Right lobe of liver (tissue), 4 donors: ENCODE results near the gene TMEM267.

ENCODE experiments used
- POLR2A ChIP-seq: fragments of 450-650 bp; IDR thresholded peaks from one replicate; pipeline ENCODE4 v1.6.1; 2017; ENCODE audit warnings: antibody characterized with exemption, mild to moderate bottlenecking
- TF ChIP-seq, protein P1 (sequence below), 4 donors: fragments of 200-600 bp in 3 of 4; fragments of 450-650 bp in 1 of 4; IDR thresholded peaks; one replicate each; pipeline versions ENCODE4 v1.5.1 to v1.8.0; 2016 to 2022; ENCODE audit warnings: antibody characterized with exemption in 4 of 4, mild to moderate bottlenecking in 2 of 4
- donor health status: DM: no; HTN: no; CAD: no.
- donor health status: DM: no; HTN: no; CAD: no.
- donor health status: DM: no; HTN: yes; CAD: no.

DNA sequence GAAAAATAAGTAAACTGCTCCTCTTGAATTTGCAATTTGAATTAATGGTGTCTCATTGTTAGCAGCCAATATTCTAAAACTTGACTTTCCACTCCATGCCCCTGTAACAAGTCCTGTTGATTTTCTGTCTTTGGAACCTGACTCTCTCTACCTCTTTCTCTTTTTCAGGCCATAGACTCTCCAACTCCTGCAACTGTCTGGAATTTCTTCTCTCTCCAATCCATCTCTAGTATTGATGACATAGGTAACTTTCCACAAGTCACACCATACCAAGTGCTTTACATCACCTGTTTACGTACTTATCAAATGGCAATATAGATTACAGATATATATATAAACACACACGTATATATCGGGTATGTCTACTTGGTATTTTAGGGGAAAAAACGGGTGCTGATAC lies 30.4 kb upstream of the TMEM267 start:
- TF ChIP-seq, protein P1, sequence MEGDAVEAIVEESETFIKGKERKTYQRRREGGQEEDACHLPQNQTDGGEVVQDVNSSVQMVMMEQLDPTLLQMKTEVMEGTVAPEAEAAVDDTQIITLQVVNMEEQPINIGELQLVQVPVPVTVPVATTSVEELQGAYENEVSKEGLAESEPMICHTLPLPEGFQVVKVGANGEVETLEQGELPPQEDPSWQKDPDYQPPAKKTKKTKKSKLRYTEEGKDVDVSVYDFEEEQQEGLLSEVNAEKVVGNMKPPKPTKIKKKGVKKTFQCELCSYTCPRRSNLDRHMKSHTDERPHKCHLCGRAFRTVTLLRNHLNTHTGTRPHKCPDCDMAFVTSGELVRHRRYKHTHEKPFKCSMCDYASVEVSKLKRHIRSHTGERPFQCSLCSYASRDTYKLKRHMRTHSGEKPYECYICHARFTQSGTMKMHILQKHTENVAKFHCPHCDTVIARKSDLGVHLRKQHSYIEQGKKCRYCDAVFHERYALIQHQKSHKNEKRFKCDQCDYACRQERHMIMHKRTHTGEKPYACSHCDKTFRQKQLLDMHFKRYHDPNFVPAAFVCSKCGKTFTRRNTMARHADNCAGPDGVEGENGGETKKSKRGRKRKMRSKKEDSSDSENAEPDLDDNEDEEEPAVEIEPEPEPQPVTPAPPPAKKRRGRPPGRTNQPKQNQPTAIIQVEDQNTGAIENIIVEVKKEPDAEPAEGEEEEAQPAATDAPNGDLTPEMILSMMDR (IDR thresholded peaks at IDR 0.05), result no peak
- no peak for TF ChIP-seq POLR2A
